BLaER1 (cell line): Measurements from ENCODE around the gene SUDS3.
A peak's percentile ranks its signal among the peaks of the same experiment; 100 is the strongest.

ENCODE experiments used
- H3K27ac ChIP-seq: shearing (Covaris generic); formaldehyde crosslinking; 2 replicates; pipeline ENCODE4 v1.8.1; 2022
- H3K27me3 ChIP-seq: shearing (Covaris generic); formaldehyde crosslinking; 2 replicates; pipeline ENCODE4 v1.8.1; 2022
- H3K36me3 ChIP-seq: shearing (Covaris generic); formaldehyde crosslinking; 2 replicates; pipeline ENCODE4 v1.8.1; 2022
- H3K4me1 ChIP-seq: shearing (Covaris generic); formaldehyde crosslinking; 2 replicates; pipeline ENCODE4 v1.8.1; 2022
- H3K4me2 ChIP-seq: shearing (Covaris generic); formaldehyde crosslinking; 2 replicates; pipeline ENCODE4 v1.8.1; 2022
- H3K4me3 ChIP-seq: shearing (Covaris generic); formaldehyde crosslinking; 2 replicates; pipeline ENCODE4 v1.8.1; 2022
- H3K9ac ChIP-seq: shearing (Covaris generic); formaldehyde crosslinking; 2 replicates; pipeline ENCODE4 v1.8.1; 2022
- H3K9me3 ChIP-seq: shearing (Covaris generic); formaldehyde crosslinking; 2 replicates; pipeline ENCODE4 v1.8.1; 2022
- H4K20me1 ChIP-seq: shearing (Covaris generic); formaldehyde crosslinking; 2 replicates; pipeline ENCODE4 v1.8.1; 2022
- Cebpa-rat ChIP-seq: shearing (Covaris generic); IDR thresholded peaks from 2 replicates; pipeline ENCODE4 v1.8.1; 2022

The SUDS3 gene

GRCh38 chr12:118368821-118369220 lies 7.5 kb upstream of the SUDS3 start:
- Histone ChIP-seq H3K9ac (no peak overlapping the region), H3K27me3 (peaks cover 30% of the 10 kb centered on the region), H4K20me1 (peaks cover 31% of the 10 kb centered on the region), H3K9me3 (no peaks in the 10 kb centered on the region), H3K27ac (no peak overlapping the region), H3K4me2 (no peak overlapping the region), H3K4me3 (no peak overlapping the region), H3K4me1 (peaks cover 24% of the 10 kb centered on the region), H3K36me3 (no peaks in the 10 kb centered on the region)
- no peak for TF ChIP-seq Cebpa-rat

GRCh38 chr12:118370601-118371000 lies 5.8 kb upstream of the SUDS3 start:
- no peak overlapping the region for H3K4me2 ChIP-seq
- no peaks in the 10 kb centered on the region for H3K9me3 ChIP-seq
- no peak for TF ChIP-seq Cebpa-rat
- H3K27ac ChIP-seq, result no peak overlapping the region
- H3K9ac ChIP-seq, result no peak overlapping the region
- H3K36me3 ChIP-seq, result no peaks in the 10 kb centered on the region
- peaks cover 24% of the 10 kb centered on the region for H3K4me1 ChIP-seq
- H3K27me3 ChIP-seq, result peaks cover 30% of the 10 kb centered on the region
- H4K20me1 ChIP-seq, result peaks cover 31% of the 10 kb centered on the region
- no peak overlapping the region for H3K4me3 ChIP-seq

GRCh38 chr12:118371321-118372282 lies 4.8 kb upstream of the SUDS3 start:
- peaks cover 31% of the 10 kb centered on the region for H4K20me1 ChIP-seq
- peak overlapping the region; percentile 78 for H3K9ac ChIP-seq
- no peak overlapping the region for H3K27ac ChIP-seq
- no peaks in the 10 kb centered on the region for H3K9me3 ChIP-seq
- peak overlapping the region; percentile 95 for H3K4me2 ChIP-seq
- peaks cover 28% of the 10 kb centered on the region for H3K4me1 ChIP-seq
- peaks cover 30% of the 10 kb centered on the region for H3K27me3 ChIP-seq
- TF ChIP-seq Cebpa-rat, result no peak
- no peaks in the 10 kb centered on the region for H3K36me3 ChIP-seq
- H3K4me3 ChIP-seq, result peak overlapping the region; percentile 91

GRCh38 chr12:118372541-118373495 lies 3.5 kb upstream of the SUDS3 start, which contains the start of gene TAOK3:
TSS of gene TAOK3 (minus strand) at chr12:118372907. CDS start at chr12:118255567, 117,340 bp downstream.
- Histone ChIP-seq H3K27ac (peak within 1 kb of the TSS; percentile 57), H3K4me3 (peak within 1 kb of the TSS; percentile 91), H3K36me3 (no peaks in the 10 kb centered on the region), H4K20me1 (peaks cover 41% of the 10 kb centered on the region), H3K4me2 (peak within 1 kb of the TSS; percentile 96), H3K9me3 (no peaks in the 10 kb centered on the region), H3K9ac (peak within 1 kb of the TSS; percentile 79), H3K27me3 (peaks cover 30% of the 10 kb centered on the region), H3K4me1 (peaks cover 36% of the 10 kb centered on the region)
- TF ChIP-seq Cebpa-rat, result no peak

- TF ChIP-seq Cebpa-rat, result no peak
- Histone ChIP-seq H3K4me1 (peaks cover 36% of the 10 kb centered on the region), H3K9me3 (no peaks in the 10 kb centered on the region), H3K36me3 (peaks cover 4% of the 10 kb centered on the region; the same call in 1 of the 2 replicates), H4K20me1 (peaks cover 49% of the 10 kb centered on the region), H3K9ac (peak overlapping the region; percentile 79), H3K27me3 (peaks cover 30% of the 10 kb centered on the region), H3K4me3 (peak overlapping the region; percentile 91), H3K27ac (peak overlapping the region; percentile 57), H3K4me2 (peak overlapping the region; percentile 96)
These were observed 2.7 kb upstream of the SUDS3 start for GRCh38 chr12:118373616-118374015.

- no peak for TF ChIP-seq Cebpa-rat
- Histone ChIP-seq H3K9ac (no peak overlapping the region), H3K27ac (no peak overlapping the region), H3K4me2 (peak overlapping the region; percentile 96; the same call in 1 of the 2 replicates), H3K27me3 (peaks cover 30% of the 10 kb centered on the region), H3K36me3 (peaks cover 10% of the 10 kb centered on the region), H3K9me3 (no peaks in the 10 kb centered on the region), H3K4me1 (peaks cover 36% of the 10 kb centered on the region), H3K4me3 (no peak overlapping the region), H4K20me1 (peaks cover 56% of the 10 kb centered on the region)
These were observed 2.1 kb upstream of the SUDS3 start for GRCh38 chr12:118374126-118374725.

- Histone ChIP-seq H3K36me3 (peaks cover 17% of the 10 kb centered on the region), H3K9me3 (no peaks in the 10 kb centered on the region), H3K9ac (no peak overlapping the region), H3K27me3 (peaks cover 27% of the 10 kb centered on the region), H3K4me3 (no peak overlapping the region), H3K27ac (no peak overlapping the region), H4K20me1 (peaks cover 57% of the 10 kb centered on the region), H3K4me2 (no peak overlapping the region), H3K4me1 (peaks cover 36% of the 10 kb centered on the region)
- TF ChIP-seq Cebpa-rat, result no peak
These were observed 1.4 kb upstream of the SUDS3 start for GRCh38 chr12:118374909-118375308.

GRCh38 chr12:118375348-118375747 lies 1.0 kb upstream of the SUDS3 start:
- peaks cover 23% of the 10 kb centered on the region for H3K27me3 ChIP-seq
- no peak overlapping the region for H3K4me3 ChIP-seq
- no peaks in the 10 kb centered on the region for H3K9me3 ChIP-seq
- peaks cover 21% of the 10 kb centered on the region for H3K36me3 ChIP-seq
- H3K4me2 ChIP-seq, result peak overlapping the region; percentile 72
- TF ChIP-seq Cebpa-rat, result no peak
- peaks cover 36% of the 10 kb centered on the region for H3K4me1 ChIP-seq
- H4K20me1 ChIP-seq, result peaks cover 57% of the 10 kb centered on the region
- H3K27ac ChIP-seq, result no peak overlapping the region
- no peak overlapping the region for H3K9ac ChIP-seq
